ENCODE data around the gene GTF2IRD2.
"Not testable (repeated sequence)": the region's sequence is repeated elsewhere in the genome, so short reads cannot be mapped to it uniquely, and the experiment has no call there.

GTF2IRD2 gene

GRCh38 chr7:74850833-74851721 lies at the start of gene GTF2IRD2:
Gene GTF2IRD2 (minus strand): TSS chr7:74851605. CDS start chr7:74836378, 15,227 bp downstream.
- not testable (repeated sequence) for DNase-seq

- peak; percentile 90 for DNase-seq
These were observed 39.0 kb upstream of the GTF2IRD2 start for GRCh38 chr7:74890158-74891123.

GRCh38 chr7:74889518-74890129 lies 38.2 kb upstream of the GTF2IRD2 start:
- DNase-seq = not testable (repeated sequence)

GRCh38 chr7:74885295-74885694 lies 33.9 kb upstream of the GTF2IRD2 start:
- not testable (repeated sequence) for DNase-seq

- DNase-seq = not testable (repeated sequence)
These were observed 30.7 kb upstream of the GTF2IRD2 start for GRCh38 chr7:74882110-74882509.

GRCh38 chr7:74874748-74875512 lies 23.5 kb upstream of the GTF2IRD2 start:
- not testable (repeated sequence) for DNase-seq

- not testable (repeated sequence) for DNase-seq
These were observed 22.8 kb upstream of the GTF2IRD2 start for GRCh38 chr7:74874104-74874747.

- not testable (repeated sequence) for DNase-seq
These were observed 21.1 kb upstream of the GTF2IRD2 start for GRCh38 chr7:74872542-74872941.

GRCh38 chr7:74865777-74866176 lies 14.4 kb upstream of the GTF2IRD2 start:
- not testable (repeated sequence) for DNase-seq

GRCh38 chr7:74849853-74850252 lies 1.6 kb downstream of the GTF2IRD2 start:
- DNase-seq = not testable (repeated sequence)

GRCh38 chr7:74830411-74830810 lies 21.0 kb downstream of the GTF2IRD2 start:
- not testable (repeated sequence) for DNase-seq

- not testable (repeated sequence) for DNase-seq
These were observed 21.4 kb downstream of the GTF2IRD2 start for GRCh38 chr7:74829959-74830358.

GRCh38 chr7:74821259-74821658 lies 30.1 kb downstream of the GTF2IRD2 start:
- not testable (repeated sequence) for DNase-seq

- DNase-seq = not testable (repeated sequence)
These were observed 31.1 kb downstream of the GTF2IRD2 start for GRCh38 chr7:74820146-74820805.

- not testable (repeated sequence) for DNase-seq
These were observed 35.5 kb downstream of the GTF2IRD2 start for GRCh38 chr7:74815882-74816281.

- DNase-seq = peak; percentile 16
These were observed 52.8 kb downstream of the GTF2IRD2 start for GRCh38 chr7:74798644-74799043.

GRCh38 chr7:74797848-74798622 lies 53.4 kb downstream of the GTF2IRD2 start:
- DNase-seq = not testable (repeated sequence)

- not testable (repeated sequence) for DNase-seq
These were observed 62.1 kb downstream of the GTF2IRD2 start for GRCh38 chr7:74789200-74789736.

- DNase-seq = peak; percentile 97
These were observed 62.8 kb downstream of the GTF2IRD2 start for GRCh38 chr7:74788369-74789150.
